ENCODE results near the gene PCYT2. TPM values are rescaled to one million over a fixed set of nuclear protein-coding genes. Genes with fewer than 3 reads are reported as not detected.
A peak's percentile ranks its signal among the peaks of the same experiment; 100 is the strongest.

PCYT2 gene
- total RNA-seq, 1 donor from 2014 or later, result 26.8 TPM

- no peaks in the 10 kb centered on the region for H3K4me1 Mint-ChIP-seq (ENCODE audit: unreplicated experiment)
- no peak within 1 kb of the TSS for H3K4me3 Mint-ChIP-seq (ENCODE audit: unreplicated experiment)
- no peak for DNase-seq (ENCODE audit: low spot score)
- H3K27ac Mint-ChIP-seq (ENCODE audit: unreplicated experiment), result no peak within 1 kb of the TSS
- H3K36me3 Mint-ChIP-seq (ENCODE audit: low read depth, unreplicated experiment), result peaks cover 16% of the 10 kb centered on the region
- no peaks in the 10 kb centered on the region for H3K9me3 Mint-ChIP-seq (ENCODE audit: unreplicated experiment)
- TF ChIP-seq CTCF (IDR thresholded peaks at IDR 0.05; ENCODE audit: unreplicated experiment), result no peak
- H3K27me3 Mint-ChIP-seq (ENCODE audit: unreplicated experiment), result peaks cover 14% of the 10 kb centered on the region
These were observed 9.1 kb downstream of the PCYT2 start, which contains the start of gene NPB for GRCh38 chr17:81902023-81902652. TSS of gene NPB (plus strand) at chr17:81902238. CDS start at chr17:81902278, 40 bp downstream.

GRCh38 chr17:81901167-81902022 lies 9.8 kb downstream of the PCYT2 start:
- no peak for TF ChIP-seq CTCF (IDR thresholded peaks at IDR 0.05; ENCODE audit: unreplicated experiment)
- peaks cover 16% of the 10 kb centered on the region for H3K36me3 Mint-ChIP-seq (ENCODE audit: low read depth, unreplicated experiment)
- H3K4me3 Mint-ChIP-seq (ENCODE audit: unreplicated experiment), result no peak overlapping the region
- no peak overlapping the region for H3K27ac Mint-ChIP-seq (ENCODE audit: unreplicated experiment)
- peaks cover 14% of the 10 kb centered on the region for H3K27me3 Mint-ChIP-seq (ENCODE audit: unreplicated experiment)
- no peaks in the 10 kb centered on the region for H3K9me3 Mint-ChIP-seq (ENCODE audit: unreplicated experiment)
- DNase-seq (ENCODE audit: low spot score), result no peak
- H3K4me1 Mint-ChIP-seq (ENCODE audit: unreplicated experiment), result no peaks in the 10 kb centered on the region

GRCh38 chr17:81900181-81900820 lies 10.9 kb downstream of the PCYT2 start:
- Mint-ChIP-seq H3K9me3 (ENCODE audit: unreplicated experiment) (no peaks in the 10 kb centered on the region), H3K27ac (ENCODE audit: unreplicated experiment) (no peak overlapping the region), H3K4me1 (ENCODE audit: unreplicated experiment) (no peaks in the 10 kb centered on the region), H3K27me3 (ENCODE audit: unreplicated experiment) (peaks cover 14% of the 10 kb centered on the region), H3K4me3 (ENCODE audit: unreplicated experiment) (peak overlapping the region; percentile 74), H3K36me3 (ENCODE audit: low read depth, unreplicated experiment) (peaks cover 18% of the 10 kb centered on the region)
- DNase-seq (ENCODE audit: low spot score), result no peak
- TF ChIP-seq CTCF (IDR thresholded peaks at IDR 0.05; ENCODE audit: unreplicated experiment), result no peak

- Mint-ChIP-seq H3K27ac (ENCODE audit: unreplicated experiment) (no peak overlapping the region), H3K4me3 (ENCODE audit: unreplicated experiment) (no peak overlapping the region), H3K27me3 (ENCODE audit: unreplicated experiment) (peaks cover 14% of the 10 kb centered on the region), H3K4me1 (ENCODE audit: unreplicated experiment) (no peaks in the 10 kb centered on the region), H3K36me3 (ENCODE audit: low read depth, unreplicated experiment) (peaks cover 21% of the 10 kb centered on the region), H3K9me3 (ENCODE audit: unreplicated experiment) (no peaks in the 10 kb centered on the region)
- TF ChIP-seq CTCF (IDR thresholded peaks at IDR 0.05; ENCODE audit: unreplicated experiment), result no peak
- no peak for DNase-seq (ENCODE audit: low spot score)
These were observed 11.6 kb downstream of the PCYT2 start for GRCh38 chr17:81899514-81900166.

Measured in endothelial cell (in vitro differentiated cells).